PC-9 (cell line): ENCODE results near the gene EGFLAM. TPM values are rescaled to one million over a fixed set of nuclear protein-coding genes. Genes with fewer than 3 reads are reported as not detected.
A peak's percentile ranks its signal among the peaks of the same experiment; 100 is the strongest.

Source experiments
- BruUV-seq: library from RNA; stranded (reverse); fragments of 400-500 nt; replicated peaks from 2 replicates; lab custom pipeline; 2021; lab: Mats Ljungman, UMichigan
- CTCF ChIA-PET: fragments of 300-600 bp; sonication (Branson Sonifier 250); formaldehyde crosslinking; loops from one replicate; lab custom pipeline; 2022; ENCODE audit warnings: antibody characterized with exemption; lab: Charles Lee
- POLR2A ChIA-PET: fragments of 300-600 bp; sonication (Branson Sonifier 250); formaldehyde crosslinking; loops from one replicate; lab custom pipeline; 2022; ENCODE audit warnings: antibody characterized with exemption; ENCODE audit not compliant: unreplicated experiment; lab: Charles Lee
- DNase-seq, 2 experiments: peaks; one replicate each; pipeline versions ENCODE4 v3.0.0 to v3.0.0-alpha.2; 2015 to 2022; ENCODE audit warnings: mixed read lengths in 1 of 2
- H2AFZ ChIP-seq: fragments of 200-600 bp; sonication (generic); 2 replicates; pipeline ENCODE4 v1.8.1; 2017; ENCODE audit warnings: antibody characterized with exemption
- H3F3A ChIP-seq: fragments of 200-600 bp; sonication (generic); 2 replicates; pipeline ENCODE4 v1.8.1; 2017; ENCODE audit warnings: antibody characterized with exemption, mild to moderate bottlenecking, low read depth; ENCODE audit not compliant: insufficient read depth
- H3K27ac ChIP-seq: fragments of 200-600 bp; sonication (generic); 2 replicates; pipeline ENCODE4 v1.6.1; 2016; ENCODE audit warnings: mixed run types
- H3K27me3 ChIP-seq: fragments of 200-600 bp; sonication (generic); 2 replicates; pipeline ENCODE4 v1.6.1; 2016; ENCODE audit warnings: low read depth, mixed run types; ENCODE audit not compliant: insufficient read depth
- H3K36me3 ChIP-seq: fragments of 200-600 bp; sonication (generic); 2 replicates; pipeline ENCODE4 v1.6.1; 2016; ENCODE audit warnings: low read depth, mixed run types
- H3K4me1 ChIP-seq: fragments of 200-600 bp; sonication (generic); replicated peaks from 2 replicates; pipeline ENCODE4 v1.6.1; 2016; ENCODE audit warnings: mixed run types; ENCODE audit not compliant: insufficient read depth
- H3K4me2 ChIP-seq: fragments of 200-600 bp; sonication (generic); 2 replicates; pipeline ENCODE4 v1.6.1; 2017; ENCODE audit warnings: mixed run types
- H3K4me3 ChIP-seq: fragments of 200-600 bp; sonication (generic); 2 replicates; pipeline ENCODE4 v1.6.1; 2016; ENCODE audit warnings: mixed run types
- H3K79me2 ChIP-seq: fragments of 200-600 bp; sonication (generic); 2 replicates; pipeline ENCODE4 v1.6.1; 2017; ENCODE audit warnings: low read depth, mixed run types
- H3K9me2 ChIP-seq: fragments of 200-600 bp; sonication (generic); 2 replicates; pipeline ENCODE4 v1.8.1; 2017; ENCODE audit warnings: mild to moderate bottlenecking; ENCODE audit not compliant: insufficient read depth
- H3K9me3 ChIP-seq: fragments of 200-600 bp; sonication (generic); 2 replicates; pipeline ENCODE4 v1.8.1; 2016; ENCODE audit warnings: low read depth; ENCODE audit not compliant: insufficient read depth
- H4K20me1 ChIP-seq: fragments of 200-600 bp; sonication (generic); 2 replicates; pipeline ENCODE4 v1.8.1; 2017; ENCODE audit not compliant: insufficient read depth
- EZH2 ChIP-seq: fragments of 200-600 bp; sonication (generic); IDR thresholded peaks from 2 replicates; pipeline ENCODE4 v1.8.0; 2017; ENCODE audit warnings: antibody characterized with exemption, low read depth
- intact Hi-C: fragments of 100-400 bp; cut with micrococcal nuclease; formaldehyde crosslinking; loops from one replicate; pipeline ENCODE4 v1.10.0; 2022; ENCODE audit not compliant: unreplicated experiment
- total RNA-seq: library from RNA; stranded (reverse); gene quantifications from 2 replicates; pipeline ENCODE4 v1.2.3, GENCODE V29; 2021
- TF ChIP-seq, protein P1 (sequence below): fragments of 200-600 bp; sonication (generic); conservative IDR thresholded peaks from 2 replicates; pipeline ENCODE4 v1.6.1; 2017; ENCODE audit warnings: mixed run types, antibody characterized with exemption, mild to moderate bottlenecking, moderate library complexity

EGFLAM gene
- total RNA-seq, 1 experiment from 2014 or later = not detected

DNA sequence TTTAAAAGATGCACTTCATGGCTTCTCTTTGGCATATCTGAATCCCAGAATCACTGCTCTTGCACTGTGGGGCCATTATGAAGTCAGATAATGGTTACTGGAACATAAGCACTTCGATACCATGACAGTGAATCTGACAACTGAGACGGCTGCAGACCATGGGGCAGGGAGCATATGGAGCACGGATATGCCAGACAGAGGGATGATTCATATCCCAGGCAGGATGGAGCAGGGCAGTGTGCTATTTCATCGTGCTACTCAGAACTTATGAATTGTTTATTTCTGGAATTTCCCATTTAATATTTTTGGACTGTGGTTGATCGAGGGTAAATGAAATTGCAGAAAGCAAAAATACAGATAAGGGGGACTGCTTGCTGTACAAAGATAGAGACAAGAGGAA lies 145.0 kb downstream of the EGFLAM start:
- H4K20me1 ChIP-seq = no peaks in the 10 kb centered on the region
- no peak for DNase-seq
- ChIA-PET POLR2A (no interaction called here), CTCF (no interaction called here)
- no peaks in the 10 kb centered on the region for H3F3A ChIP-seq
- no peak overlapping the region for H3K4me3 ChIP-seq
- H3K4me1 ChIP-seq = no peaks in the 10 kb centered on the region
- TF ChIP-seq EZH2 = no peak
- TF ChIP-seq, protein P1, sequence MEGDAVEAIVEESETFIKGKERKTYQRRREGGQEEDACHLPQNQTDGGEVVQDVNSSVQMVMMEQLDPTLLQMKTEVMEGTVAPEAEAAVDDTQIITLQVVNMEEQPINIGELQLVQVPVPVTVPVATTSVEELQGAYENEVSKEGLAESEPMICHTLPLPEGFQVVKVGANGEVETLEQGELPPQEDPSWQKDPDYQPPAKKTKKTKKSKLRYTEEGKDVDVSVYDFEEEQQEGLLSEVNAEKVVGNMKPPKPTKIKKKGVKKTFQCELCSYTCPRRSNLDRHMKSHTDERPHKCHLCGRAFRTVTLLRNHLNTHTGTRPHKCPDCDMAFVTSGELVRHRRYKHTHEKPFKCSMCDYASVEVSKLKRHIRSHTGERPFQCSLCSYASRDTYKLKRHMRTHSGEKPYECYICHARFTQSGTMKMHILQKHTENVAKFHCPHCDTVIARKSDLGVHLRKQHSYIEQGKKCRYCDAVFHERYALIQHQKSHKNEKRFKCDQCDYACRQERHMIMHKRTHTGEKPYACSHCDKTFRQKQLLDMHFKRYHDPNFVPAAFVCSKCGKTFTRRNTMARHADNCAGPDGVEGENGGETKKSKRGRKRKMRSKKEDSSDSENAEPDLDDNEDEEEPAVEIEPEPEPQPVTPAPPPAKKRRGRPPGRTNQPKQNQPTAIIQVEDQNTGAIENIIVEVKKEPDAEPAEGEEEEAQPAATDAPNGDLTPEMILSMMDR = no peak
- intact Hi-C loops = loop anchor here (10.0 kb wide), 1 partner anchor 199 kb away; no protein-coding TSS in a partner anchor
- H3K9me3 ChIP-seq = no peaks in the 10 kb centered on the region; the same call in 1 of the 2 replicates
- H2AFZ ChIP-seq = no peak overlapping the region
- BruUV-seq = no TSS peak
- H3K27ac ChIP-seq = no peak overlapping the region
- no peaks in the 10 kb centered on the region for H3K79me2 ChIP-seq
- no peak overlapping the region for H3K4me2 ChIP-seq
- H3K36me3 ChIP-seq = no peaks in the 10 kb centered on the region
- H3K27me3 ChIP-seq = peaks cover 96% of the 10 kb centered on the region
- no peaks in the 10 kb centered on the region for H3K9me2 ChIP-seq

DNA sequence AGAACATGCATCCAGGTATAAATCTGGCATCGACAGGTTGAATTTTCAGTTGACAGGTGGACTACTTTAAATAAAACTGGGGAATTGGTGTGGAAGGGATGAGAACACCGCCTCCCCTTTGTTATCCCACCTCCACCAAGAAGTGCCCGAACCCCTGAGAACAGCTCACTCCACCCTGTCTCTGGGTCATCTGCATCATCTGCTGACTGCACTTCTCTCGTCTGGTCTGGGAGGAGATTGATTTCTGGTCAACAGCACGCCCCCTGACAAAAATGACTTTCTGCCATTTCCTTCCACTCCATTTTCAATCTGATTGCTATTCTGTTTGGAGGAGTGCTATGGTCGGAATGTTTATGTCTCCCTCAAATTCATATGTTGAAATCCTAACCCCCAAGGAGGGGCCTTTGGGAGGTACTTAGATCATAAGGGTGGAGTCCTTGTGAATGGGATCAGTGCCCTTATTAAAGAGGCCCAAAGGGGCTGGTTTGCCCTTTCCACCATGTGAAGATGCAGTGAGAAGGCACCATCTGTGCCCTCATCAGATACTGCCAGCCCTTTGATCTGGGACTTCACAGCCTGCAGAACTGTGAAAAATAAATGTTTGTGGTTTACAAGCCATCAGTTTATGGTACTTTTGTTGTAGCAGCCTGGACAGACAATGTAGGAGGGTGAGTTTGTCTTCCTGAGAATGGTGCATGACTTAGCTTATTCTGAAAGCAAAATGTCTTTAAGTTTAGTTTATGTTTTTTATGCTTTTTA lies 145.7 kb downstream of the EGFLAM start:
- BruUV-seq = no TSS peak
- H3F3A ChIP-seq = no peaks in the 10 kb centered on the region
- no peaks in the 10 kb centered on the region for H3K79me2 ChIP-seq
- intact Hi-C loops = loop anchor here (10.0 kb wide), 1 partner anchor 199 kb away; no protein-coding TSS in a partner anchor
- H3K9me2 ChIP-seq = no peaks in the 10 kb centered on the region
- no peaks in the 10 kb centered on the region for H3K4me1 ChIP-seq
- H3K36me3 ChIP-seq = no peaks in the 10 kb centered on the region
- ChIA-PET CTCF (no interaction called here), POLR2A (no interaction called here)
- H3K27ac ChIP-seq = no peak overlapping the region
- DNase-seq = no peak
- no peak overlapping the region for H2AFZ ChIP-seq
- peaks cover 96% of the 10 kb centered on the region for H3K27me3 ChIP-seq
- no peaks in the 10 kb centered on the region; the same call in 1 of the 2 replicates for H3K9me3 ChIP-seq
- H4K20me1 ChIP-seq = no peaks in the 10 kb centered on the region
- TF ChIP-seq, protein P1 = no peak
- no peak for TF ChIP-seq EZH2
- no peak overlapping the region for H3K4me2 ChIP-seq
- no peak overlapping the region for H3K4me3 ChIP-seq

DNA sequence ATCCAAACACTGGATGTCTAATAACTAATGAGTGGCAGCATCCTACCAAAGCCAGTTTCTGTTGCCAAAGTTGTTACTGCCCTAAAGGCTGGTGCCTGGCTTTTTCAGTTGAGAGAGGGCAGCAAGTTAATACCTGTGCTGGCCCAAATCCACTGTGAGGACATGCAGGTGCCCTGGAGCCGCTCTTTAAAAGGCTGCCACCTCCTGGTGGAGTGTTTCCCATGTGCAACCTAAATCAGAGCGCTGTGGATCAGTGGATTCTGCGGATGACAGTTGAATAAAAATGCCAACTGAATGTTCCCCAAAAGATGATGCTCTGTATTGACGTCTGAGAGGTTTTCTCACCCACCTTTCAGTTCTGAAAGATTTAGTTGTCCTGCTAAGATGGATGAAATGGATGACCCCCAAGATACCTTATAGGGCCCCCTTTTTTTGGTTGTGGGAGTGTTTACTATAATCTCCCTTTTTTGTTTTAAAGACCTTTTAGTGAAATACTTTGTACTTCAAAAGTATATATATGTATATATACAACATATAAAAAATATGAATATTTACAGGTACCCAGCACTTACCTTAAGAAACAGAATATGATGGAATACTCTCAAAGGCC lies 146.4 kb downstream of the EGFLAM start:
- Histone ChIP-seq H4K20me1 (no peaks in the 10 kb centered on the region), H3K36me3 (no peaks in the 10 kb centered on the region), H3K4me1 (no peaks in the 10 kb centered on the region), H2AFZ (no peak overlapping the region), H3K27ac (no peak overlapping the region), H3K4me2 (no peak overlapping the region), H3K27me3 (peaks cover 96% of the 10 kb centered on the region), H3K4me3 (no peak overlapping the region), H3K79me2 (no peaks in the 10 kb centered on the region), H3K9me3 (no peaks in the 10 kb centered on the region; the same call in 1 of the 2 replicates), H3K9me2 (no peaks in the 10 kb centered on the region), H3F3A (no peaks in the 10 kb centered on the region)
- intact Hi-C loops = loop anchor here (10.0 kb wide), 1 partner anchor 200 kb away; no protein-coding TSS in a partner anchor
- POLR2A ChIA-PET = no interaction called here
- DNase-seq = no peak
- no TSS peak for BruUV-seq
- TF ChIP-seq, protein P1 = peak; percentile 49
- TF ChIP-seq EZH2 = no peak
- CTCF ChIA-PET = no interaction called here
